Measurements from ENCODE around the gene DYNC2H1. TPM values are rescaled to one million over a fixed set of nuclear protein-coding genes. Genes with fewer than 3 reads are reported as not detected.

The DYNC2H1 gene
- total and polyA plus RNA-seq, 8 donors = 1.2 to 63.7 (median 14.4) TPM

- Histone ChIP-seq H3K27ac (peak overlapping the region; percentile 88 to 93 (median 91)), H3K4me3 (peak overlapping the region; percentile 86 to 99 (median 92)), H3K27me3 (peaks cover 0 to 23% (median 0%) of the 10 kb centered on the region in 3 donors), H3K4me1 (peaks cover 8 to 46% (median 28%) of the 10 kb centered on the region in 4 donors), H3K9me3 (no peaks in the 10 kb centered on the region), H3K36me3 (peaks cover 0 to 8% (median 5%) of the 10 kb centered on the region in 4 donors)
- TF ChIP-seq EP300 (IDR thresholded peaks at IDR 0.05) = no peak
- no peak for TF ChIP-seq POLR2AphosphoS5 (IDR thresholded peaks at IDR 0.05)
- no peak for TF ChIP-seq POLR2A (IDR thresholded peaks at IDR 0.05)
- no peak for TF ChIP-seq CTCF (IDR thresholded peaks at IDR 0.05)
- 1 to 2% (median 1%) methylated on average over 12 to 26 of the region's 26 CpGs for WGBS, 5 donors
- DNase-seq = peak; percentile 36 to 73
- intact Hi-C loops (cut with DNase I; ENCODE audit: low total_unique reads) = no loop called here
Measured at GRCh38 chr11:103091064-103091800, 18.0 kb upstream of the DYNC2H1 start.

DNA sequence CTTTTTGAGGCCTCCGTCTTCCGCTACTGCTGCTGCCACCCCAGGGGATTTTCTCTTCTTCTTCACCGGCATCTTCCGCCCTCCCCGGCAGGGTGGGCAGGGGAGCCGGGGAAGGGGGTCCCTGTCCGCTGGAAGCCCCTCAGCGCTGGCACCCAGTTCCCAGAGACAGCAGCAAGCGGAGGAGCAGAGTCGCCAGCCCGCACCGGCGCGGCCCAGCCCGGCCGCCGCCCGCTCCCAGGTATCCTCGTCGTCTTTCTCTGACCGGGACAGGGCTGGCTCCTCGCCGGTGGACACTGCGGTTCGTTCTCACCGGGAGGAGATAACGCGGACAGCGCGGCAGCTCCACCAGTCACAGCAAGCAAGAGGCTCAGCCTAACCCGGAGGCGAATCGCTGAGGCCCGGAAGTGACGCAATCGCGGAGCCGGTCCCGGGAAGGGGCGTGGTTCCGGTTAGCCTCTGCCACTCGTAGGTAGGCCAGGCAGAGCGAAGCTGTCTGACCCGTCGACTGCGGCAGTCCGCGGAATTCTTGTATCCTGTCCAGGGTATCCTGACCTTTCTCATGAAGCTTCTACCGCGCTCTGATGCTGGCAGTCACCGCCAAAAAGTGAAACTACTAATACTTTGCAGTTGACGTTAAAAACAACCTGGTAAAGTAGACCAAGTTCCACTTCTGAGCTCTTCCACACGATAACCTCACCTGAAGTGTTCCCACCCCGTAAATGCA, 17.3 kb upstream of the DYNC2H1 start, which contains the start of gene DCUN1D5:
Gene DCUN1D5 (minus strand): TSS at position 360 of the 724 bp plus-strand sequence. CDS start 288 bp downstream, at position 72.
- WGBS, 5 donors = 0 to 1% (median 0%) methylated on average over 18 to 54 of the region's 54 CpGs
- H3K36me3 ChIP-seq = peaks cover 0 to 7% (median 5%) of the 10 kb centered on the region in 4 donors

GRCh38 chr11:103097279-103097678, 11.9 kb upstream of the DYNC2H1 start:
- no peaks in the 10 kb centered on the region for H3K9me3 ChIP-seq
- DNase-seq = no peak
- intact Hi-C loops (cut with DNase I; ENCODE audit: low total_unique reads) = no loop called here
- H3K27me3 ChIP-seq = peaks cover 0 to 40% (median 4%) of the 10 kb centered on the region in 3 donors
- no peak for TF ChIP-seq POLR2AphosphoS5 (IDR thresholded peaks at IDR 0.05)
- TF ChIP-seq CTCF (IDR thresholded peaks at IDR 0.05) = no peak
- TF ChIP-seq EP300 (IDR thresholded peaks at IDR 0.05) = no peak
- no peak for TF ChIP-seq POLR2A (IDR thresholded peaks at IDR 0.05)
- peaks cover 0 to 7% (median 1%) of the 10 kb centered on the region in 4 donors for H3K4me1 ChIP-seq
- H3K4me3 ChIP-seq = no peak overlapping the region
- H3K27ac ChIP-seq = no peak overlapping the region
- H3K36me3 ChIP-seq = no peaks in the 10 kb centered on the region

More for the DNA sequence above, 17.3 kb upstream of the DYNC2H1 start, which contains the start of gene DCUN1D5:
- DNase-seq = peak; percentile 98 to 99
- Histone ChIP-seq H3K27me3 (peaks cover 0 to 28% (median 4%) of the 10 kb centered on the region in 3 donors), H3K4me1 (peaks cover 8 to 42% (median 26%) of the 10 kb centered on the region in 4 donors), H3K4me3 (peak within 1 kb of the TSS; percentile 86 to 99 (median 92)), H3K9me3 (no peaks in the 10 kb centered on the region), H3K27ac (peak within 1 kb of the TSS; percentile 88 to 93 (median 91))
- TF ChIP-seq POLR2A (IDR thresholded peaks at IDR 0.05) = peak in 2 of 4 donors; percentile 33 to 49
- no peak for TF ChIP-seq CTCF (IDR thresholded peaks at IDR 0.05)
- peak; percentile 89 to 96 (median 90) for TF ChIP-seq POLR2AphosphoS5 (IDR thresholded peaks at IDR 0.05)
- intact Hi-C loops (cut with DNase I; ENCODE audit: low total_unique reads) = no loop called here

GRCh38 chr11:103109818-103110388, 677 bp downstream of the DYNC2H1 start:
- TF ChIP-seq POLR2A (IDR thresholded peaks at IDR 0.05) (no peak), CTCF (IDR thresholded peaks at IDR 0.05) (no peak), POLR2AphosphoS5 (IDR thresholded peaks at IDR 0.05) (no peak), EP300 (IDR thresholded peaks at IDR 0.05) (no peak)
- intact Hi-C loops (cut with DNase I; ENCODE audit: low total_unique reads) = no loop called here
- Histone ChIP-seq H3K27ac (peak overlapping the region; percentile 5 to 85 (median 70)), H3K27me3 (no peaks in the 10 kb centered on the region), H3K9me3 (no peaks in the 10 kb centered on the region), H3K4me3 (peak overlapping the region; percentile 53 to 75 (median 72)), H3K4me1 (peaks cover 0 to 40% (median 18%) of the 10 kb centered on the region in 4 donors), H3K36me3 (peaks cover 0 to 5% (median 0%) of the 10 kb centered on the region in 4 donors)
- WGBS, 5 donors = 13 to 29% (median 21%) methylated on average over 26 of the region's 26 CpGs
- no peak for DNase-seq
